HG03025 (cell line): ENCODE results near the gene GAB2.
A peak's percentile ranks its signal among the peaks of the same experiment; 100 is the strongest.
"Not testable (repeated sequence)": the region's sequence is repeated elsewhere in the genome, so short reads cannot be mapped to it uniquely, and the experiment has no call there.

Experiments used
- ATAC-seq: cut with Tn5 transposase; IDR thresholded peaks from one replicate; pipeline ENCODE4 v1.9.1; 2021; ENCODE audit warnings: mild to moderate bottlenecking, moderate library complexity; ENCODE audit not compliant: unreplicated experiment, low FRiP score

Gene GAB2

DNA sequence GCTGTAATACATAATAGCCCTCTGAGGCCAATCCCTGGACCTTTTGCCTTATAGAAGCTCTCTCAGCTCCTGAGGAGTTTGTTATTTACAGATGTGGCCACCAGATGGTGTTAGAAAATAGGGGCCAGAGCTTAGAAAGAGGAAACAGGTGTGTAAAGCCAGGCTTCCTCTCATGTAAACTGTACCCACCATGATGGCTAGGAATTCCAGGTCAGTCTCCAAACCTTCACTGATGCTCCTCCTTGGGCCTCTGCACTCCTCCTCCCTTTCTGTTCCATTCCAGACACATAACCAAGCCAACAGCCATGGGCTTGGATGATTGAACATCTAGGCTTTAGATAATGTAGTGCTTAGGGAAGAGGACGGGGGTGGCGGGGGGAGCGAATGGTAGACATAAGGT lies 189.2 kb downstream of the GAB2 start:
- ATAC-seq, result no peak

DNA sequence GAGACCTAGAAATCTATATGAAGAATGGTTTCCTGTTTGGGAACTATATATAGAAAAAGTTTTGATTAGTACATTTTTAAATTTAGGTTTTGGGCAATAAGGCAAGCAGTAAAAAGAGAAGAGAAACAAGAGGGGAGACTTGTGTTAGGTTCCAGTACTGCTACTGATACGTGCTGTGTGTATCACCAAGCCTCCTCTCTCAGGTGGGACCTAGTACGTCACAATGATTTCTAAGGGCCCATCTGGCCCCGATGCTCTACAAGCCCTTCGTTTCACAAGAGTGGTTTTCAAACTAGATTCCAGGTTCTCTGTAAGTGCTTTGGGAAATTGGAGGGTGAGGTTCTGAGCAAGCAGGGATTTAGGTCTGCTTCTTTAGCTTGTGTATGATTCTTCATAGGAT lies 189.7 kb downstream of the GAB2 start:
- ATAC-seq, result no peak

DNA sequence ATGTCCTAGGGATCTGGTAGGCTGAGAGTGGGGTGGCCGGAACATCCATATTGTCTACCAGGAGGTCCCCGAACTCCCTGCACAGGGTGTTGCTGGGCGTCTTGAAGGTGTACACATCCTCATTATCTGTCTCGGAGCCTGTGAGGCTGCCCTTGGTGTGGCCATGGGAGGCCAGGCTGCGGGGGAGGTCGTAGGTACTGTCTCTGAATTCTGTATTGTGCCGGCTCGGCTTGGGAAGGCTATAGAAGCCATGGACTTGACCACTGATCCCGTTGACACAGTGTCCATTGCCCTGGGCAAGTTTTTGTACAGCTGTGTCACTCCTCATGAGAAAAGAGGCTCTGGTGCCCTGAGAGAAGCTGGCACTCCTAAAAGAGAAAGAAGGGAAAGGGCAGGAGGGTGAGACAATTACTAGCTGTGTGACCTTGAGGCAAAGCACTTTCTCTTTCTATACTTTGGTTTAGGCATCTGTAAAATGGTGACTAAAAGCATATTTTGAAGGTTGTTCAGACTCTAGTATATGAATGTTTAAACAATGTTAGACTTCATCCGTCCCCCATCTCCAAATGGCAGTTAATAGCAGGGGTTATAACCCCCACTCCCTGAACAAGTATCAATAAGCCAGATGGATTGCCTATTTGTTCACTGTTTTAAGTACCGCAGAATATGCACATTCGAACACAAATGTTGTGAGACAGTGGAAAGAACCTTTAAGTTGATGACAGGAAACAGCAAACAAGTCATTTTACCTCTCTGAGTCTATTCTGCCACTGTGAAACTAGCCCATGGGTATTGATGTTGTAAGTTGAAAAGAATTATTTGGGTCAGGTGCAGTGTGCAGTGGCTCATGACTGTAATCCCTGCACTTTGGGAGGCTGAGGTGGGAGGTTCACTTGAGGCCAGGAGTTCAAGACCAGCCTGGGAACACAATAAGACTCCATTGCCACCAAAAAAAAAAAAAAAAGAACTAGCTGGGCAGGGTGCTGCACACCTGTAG lies 190.6 kb downstream of the GAB2 start:
- ATAC-seq, result no peak

DNA sequence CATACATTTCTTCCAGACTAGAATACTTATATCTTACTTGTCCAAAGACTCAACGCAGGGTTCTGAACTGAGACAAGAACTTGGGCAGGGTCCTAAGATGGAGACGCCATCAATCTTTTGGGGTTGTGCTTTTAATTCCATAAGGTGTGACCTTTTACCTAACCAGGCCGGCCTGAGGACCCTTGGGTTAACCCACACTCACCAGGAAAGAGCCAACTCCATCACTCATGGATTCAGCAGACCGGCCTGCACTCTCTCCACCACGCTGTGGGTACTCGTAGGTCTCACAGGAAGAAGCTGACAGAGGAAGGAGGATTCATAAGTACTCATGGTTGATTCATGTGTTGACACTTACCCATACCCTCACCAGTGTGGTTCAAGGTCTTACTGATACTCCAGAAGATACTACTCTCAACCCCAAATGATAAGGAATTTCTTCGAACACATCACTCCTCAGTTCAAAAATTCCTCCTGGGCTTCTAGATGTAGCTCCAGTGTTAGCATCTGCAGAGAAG lies 192.7 kb downstream of the GAB2 start:
- ATAC-seq, result no peak

DNA sequence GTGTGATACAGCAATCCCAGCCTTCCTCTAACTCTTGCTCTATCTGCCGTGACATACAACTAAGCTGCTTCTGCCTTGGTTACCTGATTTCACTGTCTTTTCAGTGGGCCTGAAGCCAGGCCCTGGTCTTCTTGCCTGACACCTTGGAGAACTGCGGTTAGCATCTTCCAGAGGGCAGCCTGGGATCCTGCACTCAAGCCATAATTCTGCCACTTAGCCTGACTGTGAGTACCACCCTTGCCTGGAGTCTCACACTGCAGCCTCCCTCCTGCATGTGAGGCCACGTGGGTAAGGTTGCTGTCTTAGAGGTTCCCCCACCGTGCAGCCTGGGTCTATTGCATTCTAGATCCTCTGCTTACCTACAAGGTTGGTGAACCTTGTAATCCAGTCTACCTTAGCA lies 193.1 kb downstream of the GAB2 start:
- ATAC-seq, result no peak

DNA sequence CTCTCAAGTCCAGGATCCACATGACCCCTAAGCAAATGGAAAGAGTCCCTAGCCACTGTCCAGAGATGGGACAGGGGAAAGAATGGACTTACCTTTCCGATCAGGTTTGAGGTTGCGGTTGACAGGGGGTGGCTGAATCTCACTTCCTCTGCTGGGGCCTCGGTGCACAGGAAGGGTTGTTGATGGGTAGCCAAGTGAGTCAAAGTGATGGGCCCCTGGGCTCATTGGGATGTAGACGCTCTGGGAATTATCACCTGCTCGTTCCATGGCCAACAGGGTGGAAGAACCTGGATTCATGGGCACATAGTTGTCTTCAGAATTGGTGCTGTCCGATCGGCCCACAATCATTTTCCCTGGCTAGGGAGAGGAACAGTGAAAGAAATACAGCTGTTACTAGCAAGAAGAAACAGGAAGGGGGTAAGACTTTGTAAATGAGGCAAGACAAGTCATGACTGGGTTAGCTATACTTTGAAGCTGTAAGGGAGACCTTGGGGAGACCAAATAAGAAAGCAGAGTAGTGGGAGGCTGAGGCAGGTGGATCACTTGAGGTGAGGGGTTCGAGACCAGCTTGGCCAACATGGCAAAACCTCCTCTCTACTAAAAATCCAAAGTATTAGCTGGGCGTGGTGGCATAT lies 194.2 kb downstream of the GAB2 start:
- ATAC-seq, result peak; percentile 70

DNA sequence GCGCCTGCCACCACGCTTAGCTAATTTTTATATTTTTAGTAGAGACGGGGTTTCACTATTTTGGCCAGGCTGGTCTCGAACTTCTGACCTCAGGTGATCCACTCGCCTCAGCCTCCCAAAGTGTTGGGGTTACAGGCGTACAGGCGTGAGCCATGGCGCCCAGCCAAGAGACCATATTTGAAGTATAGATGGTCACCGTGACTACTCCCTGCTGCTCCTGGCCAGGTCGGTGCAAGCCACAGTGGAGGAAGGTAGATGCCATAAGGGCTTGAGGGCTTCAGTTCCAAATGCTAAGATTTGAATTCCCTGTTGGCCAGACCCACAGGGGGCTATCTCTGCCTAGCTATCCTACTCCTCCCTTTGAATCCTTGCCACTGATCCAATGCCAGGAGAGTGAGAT lies 194.9 kb downstream of the GAB2 start:
- ATAC-seq, result not testable (repeated sequence)

DNA sequence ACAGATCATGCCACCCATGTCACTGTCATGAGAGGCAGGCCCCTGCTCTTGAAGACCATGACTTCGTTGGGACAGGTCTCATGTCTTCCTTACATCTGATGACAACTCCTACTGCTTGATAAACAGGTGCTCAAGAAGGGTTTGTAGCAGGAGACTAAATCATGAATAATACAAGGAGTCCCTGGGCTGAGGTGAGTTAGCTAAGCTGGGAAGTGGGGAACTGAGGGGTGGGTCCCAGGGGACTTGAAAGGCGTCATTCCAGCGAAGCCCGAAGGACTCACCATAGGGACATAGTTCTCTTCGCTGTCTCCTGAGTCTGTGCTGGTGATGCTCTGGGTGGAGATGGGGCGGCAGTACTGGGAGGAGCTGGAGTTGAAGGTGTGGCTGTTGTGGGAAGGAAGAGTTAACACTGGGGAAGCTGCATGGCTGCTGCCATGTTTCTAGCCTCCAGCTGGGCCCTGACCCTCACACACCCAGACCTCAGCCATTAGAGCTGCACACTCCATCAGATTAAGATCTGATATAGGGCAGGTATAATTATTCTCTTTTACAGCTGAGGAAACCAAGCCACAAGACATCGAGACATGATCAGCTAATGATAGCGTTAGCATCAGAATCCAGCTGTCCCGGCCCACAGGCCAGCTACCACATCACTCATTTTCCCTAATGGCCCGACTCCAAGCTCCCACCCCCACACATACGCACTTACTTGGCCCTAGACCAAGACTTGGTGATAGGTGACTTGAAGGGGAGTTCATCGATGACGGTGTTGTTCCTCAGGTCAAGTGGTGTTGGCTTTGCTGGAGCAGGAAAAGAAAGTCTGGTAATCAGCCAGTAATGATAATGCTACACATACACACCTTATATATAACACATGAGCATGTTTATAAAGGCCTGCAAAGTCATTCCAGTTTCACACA lies 196.0 kb downstream of the GAB2 start:
- ATAC-seq, result no peak

DNA sequence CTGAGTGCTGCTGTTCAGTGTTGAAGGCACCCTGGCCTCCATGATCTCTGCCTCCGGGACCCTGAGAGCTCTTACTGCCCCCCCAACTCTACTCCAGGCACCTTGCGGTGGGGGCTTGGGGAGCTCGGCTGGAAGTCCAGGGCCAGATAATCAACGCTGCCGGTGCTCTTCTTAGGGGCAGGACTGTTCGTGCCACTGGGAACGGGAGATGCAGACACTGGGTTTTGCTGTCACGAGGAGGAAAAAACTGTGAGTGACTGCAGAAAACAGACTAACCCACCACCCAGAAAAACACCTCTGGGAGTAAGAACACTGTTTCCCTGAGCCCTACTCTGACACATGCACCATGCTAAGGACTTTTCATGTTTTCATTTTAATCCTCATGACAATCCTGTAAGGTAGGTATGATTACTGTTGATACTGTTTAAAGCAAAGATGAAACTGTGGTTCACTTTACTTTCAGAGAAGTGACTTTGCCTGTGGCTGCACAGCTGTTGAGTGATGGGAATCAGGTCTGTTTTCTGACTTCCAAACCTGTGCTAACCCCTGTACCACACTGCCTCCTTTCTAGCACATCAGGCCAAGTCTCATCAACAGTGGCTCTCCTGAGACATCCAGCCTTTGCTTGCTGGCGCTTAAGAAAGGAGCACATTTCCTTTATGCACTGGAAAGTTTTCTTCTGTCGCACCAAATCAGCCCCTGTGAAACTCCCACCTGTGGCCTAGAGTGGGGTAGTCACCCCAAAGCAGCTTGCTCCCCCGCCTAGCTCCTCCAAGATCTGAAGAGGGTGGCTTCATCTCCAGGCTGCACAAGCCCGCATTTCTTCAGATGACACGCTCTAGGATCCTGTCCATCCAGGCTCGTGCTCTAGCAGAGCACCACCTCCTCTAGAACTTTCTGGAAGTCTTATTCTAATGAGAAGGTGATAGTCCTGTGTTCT lies 197.1 kb downstream of the GAB2 start:
- no peak for ATAC-seq

DNA sequence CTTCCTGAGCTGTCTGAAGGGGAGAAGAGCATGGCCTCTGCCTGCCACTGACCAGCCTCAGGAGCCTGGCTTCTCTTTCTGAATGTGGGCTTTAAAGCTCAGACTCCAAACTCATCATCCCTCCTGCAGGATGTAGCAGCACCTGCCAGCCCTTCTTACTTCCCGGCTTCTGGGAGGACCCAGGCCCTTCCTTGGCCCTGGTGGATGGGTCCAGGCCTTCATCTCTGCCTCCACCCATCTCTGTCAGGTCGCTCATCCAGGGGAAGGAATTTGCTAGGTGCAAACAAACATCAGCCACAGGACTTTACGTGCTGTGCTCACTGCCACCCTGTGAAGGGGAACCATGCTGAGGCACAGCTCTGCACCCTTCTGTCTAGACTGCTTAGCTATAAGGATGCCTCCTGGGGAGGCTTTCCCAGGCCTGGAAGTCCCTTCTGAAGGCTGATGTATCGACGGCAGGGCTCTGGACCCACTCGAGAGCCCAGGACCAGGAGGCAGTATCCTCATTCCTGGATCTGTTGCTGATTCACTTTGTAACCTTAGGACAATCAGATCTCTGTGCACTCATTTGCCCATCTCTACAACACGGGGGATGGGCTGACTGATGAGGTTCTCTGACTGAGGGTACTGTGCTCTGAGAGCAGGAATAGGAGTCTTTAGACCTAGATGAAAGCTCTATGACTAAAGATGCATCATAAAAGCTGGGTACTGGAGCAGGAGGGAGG lies 198.0 kb downstream of the GAB2 start:
- no peak for ATAC-seq

DNA sequence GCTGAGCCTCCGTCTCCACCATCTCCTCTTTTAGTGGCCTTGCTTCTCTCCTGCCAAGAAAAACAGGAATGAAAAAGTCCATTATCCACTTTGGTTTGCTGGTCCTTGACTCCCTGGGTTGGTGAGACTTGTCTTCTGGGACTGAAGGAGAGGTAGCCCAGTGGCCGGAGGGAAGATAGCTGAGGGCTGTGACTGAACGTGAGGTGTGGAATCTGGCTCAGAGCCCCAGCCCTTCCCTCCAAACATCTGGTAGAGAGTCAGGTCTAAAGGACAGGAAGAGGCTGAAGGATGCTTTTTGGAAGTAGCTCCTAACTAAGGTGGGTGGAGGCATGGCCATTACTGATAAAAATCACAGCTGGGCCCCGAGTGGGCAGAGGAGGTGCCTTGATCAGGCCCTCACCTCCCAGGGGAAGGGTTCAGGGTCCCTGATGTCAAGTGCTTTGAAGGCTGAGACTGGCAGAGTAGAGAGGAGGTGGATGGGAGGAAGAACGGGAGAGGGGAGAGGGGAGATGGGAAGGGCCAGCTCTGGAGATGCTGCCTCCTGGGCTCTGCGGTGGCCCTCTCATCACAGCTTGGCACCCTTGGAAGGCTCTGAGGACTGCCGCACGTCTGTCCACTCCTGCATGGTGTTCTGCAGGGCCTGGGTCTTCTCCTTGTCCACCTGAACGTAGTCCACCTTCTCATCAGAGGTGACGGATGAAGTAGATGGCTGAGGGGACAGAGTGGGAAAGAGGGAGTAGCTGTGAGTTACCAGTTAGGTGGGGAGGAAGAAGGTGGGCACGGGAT lies 198.7 kb downstream of the GAB2 start:
- no peak for ATAC-seq

DNA sequence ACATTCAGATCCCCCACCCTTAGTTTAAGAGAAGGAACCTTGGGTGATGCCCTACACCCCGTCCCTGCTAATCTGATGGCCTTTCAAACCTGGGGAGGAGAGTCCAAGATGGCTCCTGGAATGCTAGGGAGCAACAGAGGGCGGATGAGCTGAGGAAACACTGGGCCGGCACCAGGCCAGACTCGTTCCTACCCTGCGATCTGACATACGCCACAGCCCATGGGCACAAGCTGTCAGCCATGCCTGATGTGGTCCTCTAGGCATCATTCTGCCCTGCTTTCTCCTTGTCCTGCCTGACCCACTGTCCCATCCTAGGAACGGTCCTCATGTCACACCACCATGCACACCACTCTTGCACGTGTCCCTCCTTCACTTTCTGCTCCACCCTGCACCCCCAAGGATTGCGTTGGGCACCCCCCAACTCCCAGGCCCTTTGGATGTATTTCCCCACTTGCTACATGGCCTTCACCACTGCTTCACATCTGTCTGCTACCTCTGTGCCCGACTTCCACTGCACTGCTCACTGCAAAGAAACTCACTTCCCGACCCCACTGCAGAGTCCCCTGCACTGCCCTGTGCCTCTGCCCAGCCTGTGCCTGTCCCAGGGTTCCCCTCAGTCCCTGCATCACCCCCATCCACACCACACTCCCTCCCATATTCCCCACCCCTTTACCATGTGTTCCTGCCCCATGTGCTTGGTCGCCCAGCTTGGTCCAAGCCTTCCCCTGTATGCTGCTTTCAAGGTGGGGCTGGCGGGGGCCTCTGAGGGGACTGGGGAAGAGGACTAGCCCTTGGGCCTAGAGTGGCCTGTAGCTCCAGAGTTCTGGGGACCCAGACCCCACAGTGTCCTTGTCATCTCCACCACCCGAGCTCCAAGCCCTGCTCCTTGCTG lies 199.7 kb downstream of the GAB2 start:
- ATAC-seq, result no peak

DNA sequence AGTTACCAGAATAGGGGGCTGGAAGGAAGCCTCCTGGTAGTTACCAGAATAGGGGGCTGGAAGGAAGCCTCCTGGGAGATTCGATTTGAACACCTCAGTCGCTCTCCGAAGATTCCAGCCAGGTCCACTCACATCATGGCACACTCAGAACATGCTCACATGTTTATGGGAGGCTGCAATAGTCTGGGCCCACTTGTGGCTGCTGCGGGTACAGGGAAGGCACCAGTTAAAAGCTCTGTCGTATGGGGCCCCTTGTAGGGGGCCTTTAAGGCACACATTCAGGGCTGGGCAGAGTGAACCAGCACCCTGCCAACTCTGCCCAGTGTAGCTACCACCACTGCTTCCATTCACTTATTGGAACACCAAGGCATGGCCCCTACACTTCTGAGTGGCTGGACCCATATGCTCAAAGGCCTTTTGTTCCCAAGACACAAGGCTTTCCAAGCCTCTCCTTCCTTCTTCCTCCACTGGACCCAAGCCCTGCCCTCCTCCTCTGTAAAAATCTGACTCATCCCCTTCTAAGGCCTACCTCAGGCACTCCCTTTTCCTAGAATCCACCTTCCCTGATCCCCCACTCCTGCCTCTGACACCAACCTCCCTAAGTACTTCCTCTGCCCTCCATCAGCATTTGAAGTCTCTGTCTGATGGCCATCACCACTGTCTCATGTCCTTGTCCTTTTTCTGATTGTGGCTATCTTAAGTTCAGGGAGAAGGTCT lies 200.9 kb downstream of the GAB2 start:
- ATAC-seq, result no peak

DNA sequence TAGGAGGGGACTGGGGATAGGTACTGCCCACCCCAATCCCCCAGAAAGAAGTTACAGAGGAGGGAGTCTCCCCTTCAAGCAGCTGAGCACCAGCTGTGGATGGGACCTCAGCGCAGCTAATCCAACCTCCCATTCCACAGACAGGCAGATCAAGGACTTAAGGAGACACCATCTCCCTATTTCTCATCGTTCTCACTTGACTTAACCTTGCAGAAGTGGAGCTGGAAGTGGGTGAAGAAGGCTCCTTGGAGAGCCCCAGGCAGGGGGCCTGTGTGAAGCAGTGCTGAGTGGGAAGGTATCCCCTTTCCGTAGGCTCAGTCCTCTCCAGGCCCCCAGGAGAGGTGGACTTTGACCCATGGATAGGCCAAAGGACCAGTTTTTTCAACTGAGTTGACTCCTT lies 201.6 kb downstream of the GAB2 start:
- no peak for ATAC-seq

DNA sequence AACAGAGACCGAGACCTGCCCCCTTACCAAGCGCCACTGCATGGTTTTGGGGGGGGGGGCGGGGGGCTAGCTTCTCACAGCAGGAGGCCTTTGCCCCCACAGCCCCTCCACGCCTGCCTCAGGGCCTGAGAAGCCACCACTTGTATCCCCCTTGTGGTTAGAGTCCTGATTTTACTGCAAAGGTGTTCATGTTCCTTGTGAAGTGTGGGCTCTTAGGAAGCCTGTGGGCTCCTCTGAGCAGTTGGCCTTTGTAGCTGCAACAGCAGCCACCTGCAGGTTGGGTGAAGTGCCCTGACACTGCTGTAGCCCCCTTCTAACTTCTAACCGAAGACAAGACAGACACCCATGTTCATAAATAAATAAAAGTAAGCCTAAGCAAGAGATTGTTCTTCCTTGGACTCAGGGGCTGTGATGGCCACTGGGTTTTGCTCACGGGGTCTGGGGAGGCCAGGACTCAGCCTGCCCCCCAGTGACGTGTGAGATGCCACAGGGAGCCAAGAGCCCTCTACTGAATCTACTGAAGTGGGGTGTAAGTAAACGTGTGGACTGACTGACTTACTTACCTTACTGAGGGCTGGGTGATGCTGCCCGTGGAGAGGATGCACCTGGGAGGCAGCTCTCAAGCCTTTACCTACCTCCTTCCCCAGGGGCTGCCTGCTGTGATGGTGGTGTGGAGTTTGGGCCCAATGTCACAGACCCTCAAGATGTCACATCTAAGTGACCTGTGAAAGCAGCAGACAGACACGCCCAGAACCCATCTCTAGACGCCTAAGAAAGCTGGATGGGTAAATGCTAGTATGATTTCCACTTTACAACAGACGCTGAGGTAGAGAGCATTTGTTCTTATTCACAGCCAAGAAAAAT lies 203.1 kb downstream of the GAB2 start:
- no peak for ATAC-seq
